Measurements from ENCODE around the gene PCDH9.
"Not testable (repeated sequence)": the region's sequence is repeated elsewhere in the genome, so short reads cannot be mapped to it uniquely, and the experiment has no call there.

Gene PCDH9

DNA sequence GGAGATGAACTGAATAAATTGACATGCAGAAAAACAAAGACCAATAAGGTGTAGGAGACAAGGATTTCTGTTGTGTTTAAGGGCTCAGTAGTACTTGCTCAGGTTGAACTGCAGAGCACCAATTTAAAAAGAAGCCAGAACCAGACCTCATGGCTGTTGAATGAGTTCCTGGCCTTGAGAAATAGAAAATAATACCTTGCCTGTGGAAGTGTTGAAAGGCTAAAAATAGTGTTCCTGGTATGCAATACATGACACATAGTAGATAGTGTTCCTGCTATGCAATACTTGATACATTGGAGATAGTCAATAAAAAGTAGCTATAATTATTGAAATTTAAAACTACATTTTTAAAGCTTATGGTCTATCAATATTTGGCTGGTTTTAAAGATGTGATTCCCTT is 595.8 kb downstream of the PCDH9 start:
- DNase-seq: no peak

- no peak for DNase-seq
These were observed 602.6 kb downstream of the PCDH9 start for GRCh38 chr13:66627512-66627911.

DNA sequence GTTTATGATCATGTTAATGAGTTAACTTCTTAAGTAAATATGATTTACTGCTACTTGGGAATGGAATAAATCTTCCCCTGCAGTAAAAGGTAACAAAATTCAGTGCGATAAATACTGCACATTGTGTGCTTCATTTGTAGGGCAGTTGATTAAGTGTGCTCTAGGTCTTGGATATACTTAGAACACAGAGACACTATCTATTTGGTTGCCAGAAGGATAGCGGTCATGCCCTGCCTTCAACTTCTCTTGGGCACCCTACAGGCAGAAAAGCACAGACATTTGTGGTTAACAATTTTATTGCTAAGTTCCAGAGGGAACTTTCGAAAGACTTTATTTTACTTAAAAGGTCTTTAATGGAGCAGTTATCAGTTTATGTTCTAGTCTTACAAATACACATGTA is 605.8 kb downstream of the PCDH9 start:
- no peak for DNase-seq

GRCh38 chr13:66623129-66623820 is 606.9 kb downstream of the PCDH9 start:
- DNase-seq: no peak

DNA sequence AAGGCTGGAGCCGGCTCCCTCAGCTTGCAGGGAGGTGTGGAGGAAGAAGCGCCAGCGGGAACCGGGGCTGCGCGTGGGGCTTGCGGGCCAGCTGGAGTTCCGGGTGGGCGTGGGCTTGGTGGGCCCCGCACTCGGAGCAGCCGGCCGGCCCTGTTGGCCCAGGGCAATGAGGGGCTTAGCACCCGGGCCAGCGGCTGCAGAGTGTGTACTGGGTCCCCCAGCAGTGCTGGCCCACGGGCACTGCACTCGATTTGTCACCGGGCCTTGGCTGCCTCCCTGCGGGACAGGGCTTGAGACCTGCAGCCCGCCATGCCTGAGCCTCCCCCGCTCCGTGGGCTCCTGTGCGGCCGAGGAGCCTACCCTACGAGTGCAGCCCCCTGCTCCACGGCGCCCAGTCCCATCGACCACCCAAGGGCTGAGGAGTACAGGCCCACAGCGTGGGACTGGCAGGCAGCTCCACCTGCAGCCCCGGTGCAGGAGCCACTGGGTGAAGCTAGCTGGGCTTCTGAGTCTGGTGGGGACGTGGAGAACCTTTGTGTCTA is 608.2 kb downstream of the PCDH9 start:
- not testable (repeated sequence) for DNase-seq

- no peak for DNase-seq
These were observed 611.4 kb downstream of the PCDH9 start for GRCh38 chr13:66618702-66619101.

DNA sequence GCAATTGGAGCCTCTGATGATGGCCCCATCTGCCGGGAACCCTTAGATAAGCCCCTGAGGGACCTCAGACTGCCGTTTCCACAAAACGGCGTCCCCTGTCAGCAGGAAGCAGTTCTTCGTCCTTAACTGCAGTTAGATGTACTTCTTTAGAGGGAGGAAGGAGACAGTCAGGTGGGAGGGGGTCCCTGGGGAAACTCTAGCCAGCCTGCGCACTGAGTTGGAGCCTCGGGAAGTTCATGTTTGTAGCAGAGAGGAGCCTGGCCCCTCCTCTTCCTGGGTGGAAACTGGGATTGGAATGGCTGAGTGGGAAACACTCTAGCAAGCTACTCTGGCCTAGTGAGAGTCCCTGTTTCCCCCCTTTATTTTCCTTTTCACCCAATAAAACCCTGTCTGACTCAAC is 612.4 kb downstream of the PCDH9 start:
- no peak for DNase-seq

DNA sequence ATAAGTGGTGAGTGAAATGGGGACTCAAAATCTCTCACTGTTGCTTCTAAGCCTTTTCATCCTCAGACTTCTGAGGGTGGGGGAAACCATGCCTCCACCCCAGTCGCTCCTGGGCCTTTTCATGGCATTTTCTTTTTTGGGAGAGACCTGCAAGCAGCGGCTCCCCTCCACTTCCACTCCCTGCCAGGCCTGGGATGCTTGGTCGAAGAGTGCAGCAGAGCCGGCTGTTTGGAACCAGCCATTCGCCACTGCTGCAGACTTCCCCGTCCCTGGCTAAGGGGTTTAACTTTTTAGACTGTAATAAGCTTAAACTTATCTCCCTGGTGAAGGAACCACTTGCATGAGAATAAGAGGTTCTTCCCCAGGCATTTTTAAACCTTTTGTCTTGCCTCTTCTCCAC is 617.2 kb downstream of the PCDH9 start:
- DNase-seq: no peak

GRCh38 chr13:66586489-66586888 is 643.6 kb downstream of the PCDH9 start:
- DNase-seq: no peak

GRCh38 chr13:66585669-66586203 is 644.4 kb downstream of the PCDH9 start:
- DNase-seq: no peak

DNA sequence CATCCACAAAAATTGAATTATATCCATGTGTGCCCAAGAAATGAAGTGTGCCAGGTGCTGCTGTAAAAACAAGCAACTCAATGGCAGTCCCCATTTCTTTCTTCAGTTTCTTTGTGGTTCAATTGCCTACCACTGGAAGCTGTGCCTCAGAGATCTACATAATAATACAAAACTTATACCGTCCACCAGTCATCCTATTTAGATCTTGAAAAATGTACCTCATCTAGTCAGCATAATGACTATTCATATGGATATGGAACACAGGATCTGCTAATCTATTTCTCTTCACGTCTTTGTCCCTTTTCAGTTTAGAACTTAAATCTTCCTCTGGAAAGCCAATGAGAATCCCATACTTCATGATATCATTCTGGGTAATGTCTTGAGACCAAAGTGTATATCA is 648.5 kb downstream of the PCDH9 start:
- DNase-seq: no peak

DNA sequence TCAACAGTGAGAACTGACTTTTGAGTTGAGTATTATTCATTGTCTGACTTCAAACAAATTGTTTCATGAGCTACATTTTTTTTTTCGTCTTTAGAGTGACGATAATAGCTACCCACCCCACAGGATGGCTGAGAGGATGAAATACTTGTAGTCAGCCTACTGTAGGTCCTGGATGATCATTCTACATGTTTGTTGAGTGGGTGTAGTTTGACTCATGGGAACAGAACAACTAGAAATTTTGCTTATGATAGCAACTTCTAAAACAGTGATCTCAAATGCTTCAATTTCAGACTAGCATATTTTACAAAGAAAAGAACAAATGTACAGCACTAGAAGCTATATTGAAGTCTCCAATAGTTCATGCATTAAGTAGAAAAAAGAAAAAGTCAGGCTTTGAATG is 651.8 kb downstream of the PCDH9 start:
- no peak for DNase-seq

GRCh38 chr13:66577358-66577757 is 652.8 kb downstream of the PCDH9 start:
- no peak for DNase-seq

DNA sequence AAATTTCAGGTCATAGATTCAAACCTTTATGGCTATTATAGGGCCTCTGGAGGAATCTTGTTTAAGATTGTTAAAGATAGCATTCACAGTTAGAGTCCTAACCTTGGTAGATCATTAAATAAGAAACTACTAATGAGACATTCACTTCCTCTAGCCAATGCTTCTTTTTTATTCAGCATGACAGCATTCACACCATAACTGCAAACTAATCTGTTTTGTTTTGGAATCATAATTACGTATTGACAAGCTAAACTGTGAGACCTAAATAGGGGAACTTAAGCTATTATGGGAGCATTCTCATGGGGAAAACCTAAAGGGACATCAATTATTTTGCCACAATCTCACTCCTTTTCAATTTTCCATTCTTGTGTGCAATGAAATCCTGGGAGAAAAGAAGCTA is 653.8 kb downstream of the PCDH9 start:
- DNase-seq: no peak

DNA sequence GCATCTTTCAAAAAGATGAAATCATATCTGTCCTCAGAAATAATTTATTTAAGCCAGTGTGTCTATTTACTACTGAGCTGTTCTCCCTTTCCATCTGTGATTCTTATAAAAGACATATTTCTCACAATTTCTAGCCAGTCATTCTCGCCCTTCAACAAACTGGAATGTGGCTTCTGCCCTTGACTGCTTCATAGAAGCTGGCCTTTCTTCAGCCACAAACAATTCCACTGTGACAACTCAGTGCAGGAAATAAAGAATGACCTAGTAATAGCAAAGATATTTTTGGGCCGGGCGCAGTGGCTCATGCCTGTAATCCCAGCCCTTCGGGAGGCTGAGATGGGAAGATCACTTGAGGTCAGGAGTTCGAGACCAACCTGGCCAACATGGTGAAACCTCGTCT is 655.5 kb downstream of the PCDH9 start:
- no peak for DNase-seq

DNA sequence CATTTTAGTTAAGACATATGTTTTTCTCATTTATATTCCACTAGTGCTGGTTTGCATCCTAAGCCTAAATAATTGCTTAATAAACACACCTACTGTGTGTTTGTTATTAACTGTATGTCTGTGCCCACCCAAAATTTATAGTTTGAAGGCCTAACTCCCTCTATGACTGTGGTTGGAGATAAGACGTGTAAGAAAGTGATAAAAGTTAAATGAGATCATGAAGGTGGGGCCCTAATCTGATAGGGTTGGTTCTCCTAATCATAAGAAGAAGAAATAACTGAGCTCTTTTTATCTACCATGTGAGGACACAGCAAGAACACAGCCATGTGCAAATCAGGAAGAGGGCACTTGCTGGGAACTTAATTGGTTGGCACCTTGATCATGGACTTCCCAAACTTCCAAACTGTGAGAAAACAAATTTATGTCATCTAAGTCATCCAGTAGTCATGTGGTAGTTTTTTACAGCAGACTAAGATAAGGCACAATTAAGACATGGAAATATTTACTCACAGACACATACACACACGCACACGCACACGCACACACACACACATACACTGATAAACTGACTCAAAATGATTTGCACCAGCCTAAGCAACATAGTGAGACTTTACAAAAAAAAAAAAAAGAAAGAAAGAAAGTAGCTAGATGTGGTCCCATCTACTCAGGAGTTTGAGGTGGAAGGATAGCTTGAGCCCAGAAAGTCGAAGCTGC is 662.1 kb downstream of the PCDH9 start:
- DNase-seq: no peak

- DNase-seq: no peak
These were observed 664.9 kb downstream of the PCDH9 start for GRCh38 chr13:66565279-66565678.

- no peak for DNase-seq
These were observed 667.1 kb downstream of the PCDH9 start for GRCh38 chr13:66563076-66563475.

GRCh38 chr13:66562054-66562453 is 668.1 kb downstream of the PCDH9 start:
- DNase-seq: no peak

GRCh38 chr13:66560991-66561390 is 669.1 kb downstream of the PCDH9 start:
- DNase-seq: no peak

GRCh38 chr13:66560189-66560588 is 669.9 kb downstream of the PCDH9 start:
- DNase-seq: no peak

DNA sequence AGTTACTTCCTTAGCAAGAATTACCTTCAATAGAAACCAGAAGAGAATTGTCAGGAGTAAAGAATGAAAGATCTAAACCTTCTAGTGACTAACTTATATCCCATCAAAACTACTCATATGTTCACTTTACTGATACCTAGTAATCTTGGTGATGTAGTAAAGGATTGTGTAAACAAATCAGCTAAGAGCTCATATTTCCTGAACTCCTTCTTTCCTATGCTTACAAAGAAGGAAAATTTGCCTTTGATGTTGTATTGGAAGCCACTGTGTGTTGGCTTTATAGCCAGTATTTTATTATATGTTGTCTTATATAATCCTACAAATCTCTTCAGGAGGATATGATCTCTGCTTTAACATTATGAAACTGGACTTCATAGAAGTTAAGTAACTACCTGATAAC is 671.0 kb downstream of the PCDH9 start:
- DNase-seq: no peak

- no peak for DNase-seq
These were observed 671.6 kb downstream of the PCDH9 start for GRCh38 chr13:66558506-66558905.

DNA sequence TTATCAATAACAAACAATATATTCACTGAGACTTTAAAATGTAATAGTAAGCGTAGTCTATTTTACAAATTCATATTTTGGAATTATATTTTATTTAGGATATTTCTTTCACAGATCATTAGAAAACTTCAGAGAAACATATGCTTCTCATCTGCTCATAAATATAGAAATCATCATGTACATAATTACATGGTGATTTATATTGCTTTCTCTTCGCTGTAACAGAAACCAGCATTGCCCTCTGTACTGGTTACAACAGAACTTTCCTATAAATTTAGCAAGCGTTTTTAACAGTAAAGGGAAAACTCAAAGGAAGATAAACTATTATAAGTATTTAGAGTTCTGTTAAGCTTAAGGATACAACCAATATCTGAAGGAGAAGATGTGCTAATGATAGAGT is 672.8 kb downstream of the PCDH9 start:
- no peak for DNase-seq
